D341Med (cell line): ENCODE results near the gene SART1.

ENCODE experiments used
- DNase-seq: peaks from one replicate; pipeline ENCODE4 v3.0.0; 2012; ENCODE audit warnings: low spot score

SART1 gene

GRCh38 chr11:65961267-65962140 lies at the start of gene SART1:
Gene SART1 (plus strand): TSS chr11:65961734. CDS start chr11:65961781, 47 bp downstream.
- peak; percentile 99 for DNase-seq

- no peak for DNase-seq
Observed at GRCh38 chr11:65912845-65913244, 48.7 kb upstream of the SART1 start.

GRCh38 chr11:65915101-65915820 lies 46.3 kb upstream of the SART1 start:
- DNase-seq, result no peak

GRCh38 chr11:65915821-65916251 lies 45.7 kb upstream of the SART1 start:
- no peak for DNase-seq

GRCh38 chr11:65916391-65916790 lies 45.1 kb upstream of the SART1 start:
- DNase-seq, result no peak

GRCh38 chr11:65917077-65917433 lies 44.5 kb upstream of the SART1 start:
- DNase-seq, result no peak

GRCh38 chr11:65917434-65918210 lies 43.9 kb upstream of the SART1 start:
- DNase-seq, result no peak

- no peak for DNase-seq
Observed at GRCh38 chr11:65918211-65919140, 43.1 kb upstream of the SART1 start, which contains the start of gene C11orf68. Gene C11orf68 (minus strand): TSS chr11:65919062. CDS start chr11:65919031, 31 bp downstream.

- peak; percentile 99 for DNase-seq
Observed at GRCh38 chr11:65919141-65919572, 42.4 kb upstream of the SART1 start, which contains the start of gene DRAP1. Gene DRAP1 (plus strand): TSS chr11:65919426. CDS start chr11:65919502, 76 bp downstream.

- DNase-seq, result no peak
Observed at GRCh38 chr11:65919573-65920371, 41.8 kb upstream of the SART1 start.

- DNase-seq, result no peak
Observed at GRCh38 chr11:65920372-65920802, 41.1 kb upstream of the SART1 start.

GRCh38 chr11:65921033-65921555 lies 40.4 kb upstream of the SART1 start:
- DNase-seq, result no peak

GRCh38 chr11:65921876-65922275 lies 39.7 kb upstream of the SART1 start:
- DNase-seq, result no peak

- DNase-seq, result no peak
Observed at GRCh38 chr11:65922565-65922964, 39.0 kb upstream of the SART1 start.

GRCh38 chr11:65925397-65925796 lies 36.1 kb upstream of the SART1 start:
- DNase-seq, result no peak

- peak; percentile 23 for DNase-seq
Observed at GRCh38 chr11:65927904-65928397, 33.6 kb upstream of the SART1 start.

- DNase-seq, result no peak
Observed at GRCh38 chr11:65928667-65929066, 32.9 kb upstream of the SART1 start.

- DNase-seq, result no peak
Observed at GRCh38 chr11:65931773-65932557, 29.6 kb upstream of the SART1 start.

GRCh38 chr11:65932558-65932919 lies 29.0 kb upstream of the SART1 start:
- no peak for DNase-seq
